T47D (cell line): Measurements from ENCODE around the gene STARD9.

Experiments used
- DNase-seq, 2 experiments: peaks; one replicate each; pipeline versions ENCODE4 v3.0.0 to v3.0.0-alpha.2; 2011 to 2012; ENCODE audit warnings: low read depth in 1 of 2, low spot score in 1 of 2
- JUND ChIP-seq: IDR thresholded peaks from 2 replicates; pipeline ENCODE4 v1.6.1; 2012; ENCODE audit warnings: low read depth
- in situ Hi-C: cut with HindIII; loops from 2 replicates; pipeline ENCODE4 v1.10.0; 2016; ENCODE audit warnings: low sequenced_read_pairs, low pct_unique_long_range_greater_than_20kb

The STARD9 gene

GRCh38 chr15:42720071-42720470 is 144.7 kb downstream of the STARD9 start:
- in situ Hi-C loops = no loop called here
- TF ChIP-seq JUND = no peak

GRCh38 chr15:42721016-42721415 is 145.6 kb downstream of the STARD9 start:
- DNase-seq = no peak
- in situ Hi-C loops = no loop called here
- TF ChIP-seq JUND = no peak

More at GRCh38 chr15:42720071-42720470, 144.7 kb downstream of the STARD9 start:
- DNase-seq = no peak

- in situ Hi-C loops = no loop called here
- TF ChIP-seq JUND = no peak
- DNase-seq = no peak
These were observed 146.5 kb downstream of the STARD9 start for GRCh38 chr15:42721916-42722315.

GRCh38 chr15:42723068-42723467 is 147.7 kb downstream of the STARD9 start:
- in situ Hi-C loops = no loop called here
- DNase-seq = peak in 1 of 2 experiments; percentile 53
- TF ChIP-seq JUND = no peak

GRCh38 chr15:42724276-42724675 is 148.9 kb downstream of the STARD9 start:
- no peak for TF ChIP-seq JUND
- in situ Hi-C loops = no loop called here

GRCh38 chr15:42725331-42725903 is 150.0 kb downstream of the STARD9 start:
- TF ChIP-seq JUND = no peak
- no peak for DNase-seq
- in situ Hi-C loops = no loop called here

More at GRCh38 chr15:42724276-42724675, 148.9 kb downstream of the STARD9 start:
- DNase-seq = no peak

GRCh38 chr15:42726114-42726513 is 150.7 kb downstream of the STARD9 start:
- no peak for DNase-seq
- no peak for TF ChIP-seq JUND
- in situ Hi-C loops = no loop called here

- in situ Hi-C loops = no loop called here
- TF ChIP-seq JUND = no peak
- DNase-seq = no peak
These were observed 152.5 kb downstream of the STARD9 start for GRCh38 chr15:42727750-42728381.

- in situ Hi-C loops = no loop called here
These were observed 153.2 kb downstream of the STARD9 start for GRCh38 chr15:42728560-42728959.

GRCh38 chr15:42728972-42729371 is 153.6 kb downstream of the STARD9 start:
- no peak for DNase-seq
- in situ Hi-C loops = no loop called here
- TF ChIP-seq JUND = no peak

More at GRCh38 chr15:42728560-42728959, 153.2 kb downstream of the STARD9 start:
- TF ChIP-seq JUND = no peak
- no peak for DNase-seq

GRCh38 chr15:42729409-42729808 is 154.0 kb downstream of the STARD9 start:
- TF ChIP-seq JUND = no peak
- DNase-seq = no peak
- in situ Hi-C loops = no loop called here

GRCh38 chr15:42730135-42730534 is 154.7 kb downstream of the STARD9 start:
- no peak for DNase-seq
- in situ Hi-C loops = no loop called here
- no peak for TF ChIP-seq JUND

GRCh38 chr15:42730536-42730935 is 155.1 kb downstream of the STARD9 start:
- no peak for TF ChIP-seq JUND

GRCh38 chr15:42731461-42731860 is 156.1 kb downstream of the STARD9 start:
- in situ Hi-C loops = no loop called here
- no peak for TF ChIP-seq JUND
- DNase-seq = no peak

More at GRCh38 chr15:42730536-42730935, 155.1 kb downstream of the STARD9 start:
- DNase-seq = no peak
- in situ Hi-C loops = no loop called here
